RPMI7951 (cell line): Measurements from ENCODE around the gene HMG20A. TPM values are rescaled to one million over a fixed set of nuclear protein-coding genes. Genes with fewer than 3 reads are reported as not detected.
A peak's percentile ranks its signal among the peaks of the same experiment; 100 is the strongest.
"Not testable (repeated sequence)": the region's sequence is repeated elsewhere in the genome, so short reads cannot be mapped to it uniquely, and the experiment has no call there.

Experiments used
- DNase-seq: peaks from one replicate; pipeline ENCODE4 v3.0.0-alpha.2; 2012; ENCODE audit warnings: low read depth
- total RNA-seq: library from RNA; depleted of rRNA; stranded (reverse); fragments of >200 nt; shearing (Covaris generic); gene quantifications from 2 replicates; pipeline ENCODE4 v1.2.3, GENCODE V29; 2014

Gene HMG20A
- total RNA-seq, 1 experiment from 2014 or later = 37.8 TPM

DNA sequence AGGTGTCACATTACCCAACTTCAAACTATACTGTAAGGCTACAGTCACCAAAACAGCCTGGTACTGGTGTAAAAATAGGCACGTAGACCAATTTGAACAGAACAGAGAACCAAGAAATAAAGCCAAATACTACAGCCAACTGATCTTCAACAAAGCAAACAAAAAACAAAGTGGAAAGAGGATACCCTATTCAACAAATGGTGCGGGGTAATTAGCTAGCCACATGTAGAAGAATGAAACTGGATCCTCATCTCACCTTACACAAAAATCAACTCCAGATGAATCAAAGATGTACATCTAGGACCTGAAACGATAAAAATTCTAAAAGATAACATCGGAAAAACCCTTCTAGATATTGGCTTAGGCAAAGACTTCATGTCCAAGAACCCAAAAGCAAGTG is 13.8 kb upstream of the HMG20A start:
- DNase-seq = no peak

DNA sequence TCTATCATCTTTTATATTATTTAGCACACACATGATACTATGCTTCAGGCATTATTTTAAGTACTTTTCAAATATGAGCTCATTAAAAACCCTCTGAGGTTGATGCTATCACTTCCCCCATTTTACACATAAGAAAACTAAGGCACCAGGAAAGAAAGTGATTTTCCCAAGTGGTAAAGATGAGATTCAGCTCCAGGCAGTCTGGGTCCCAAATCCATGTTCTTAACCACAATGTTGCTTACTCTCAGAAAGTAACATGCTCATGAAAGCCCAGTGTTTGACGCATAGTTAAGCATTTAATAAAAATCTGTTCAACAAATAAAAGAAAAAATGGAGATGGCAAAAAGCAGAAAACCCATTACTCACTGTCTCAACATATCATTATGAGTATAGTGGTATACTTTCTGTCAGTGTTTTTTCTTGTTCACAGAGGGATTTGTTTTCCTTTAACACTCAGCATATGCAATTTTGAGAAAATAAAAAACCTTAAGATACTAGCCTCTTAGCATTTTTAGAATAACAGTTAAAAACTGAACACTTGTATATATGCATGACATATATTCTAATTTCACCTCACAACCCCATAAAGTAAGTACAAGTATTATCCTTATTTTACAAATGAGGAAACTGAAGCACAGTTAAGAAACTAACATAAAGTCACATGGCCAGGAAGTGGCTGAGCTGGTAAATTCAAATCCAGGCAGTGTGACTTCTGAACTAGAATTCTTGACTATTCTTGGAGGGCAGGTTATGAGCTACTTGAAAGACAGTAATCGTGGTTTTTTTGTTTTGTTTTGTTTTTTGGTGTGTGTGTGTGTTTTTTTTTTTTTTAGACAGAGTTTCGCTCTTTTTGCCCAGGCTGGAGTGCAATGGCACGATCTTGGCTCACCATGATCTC is 11.2 kb upstream of the HMG20A start:
- no peak for DNase-seq

DNA sequence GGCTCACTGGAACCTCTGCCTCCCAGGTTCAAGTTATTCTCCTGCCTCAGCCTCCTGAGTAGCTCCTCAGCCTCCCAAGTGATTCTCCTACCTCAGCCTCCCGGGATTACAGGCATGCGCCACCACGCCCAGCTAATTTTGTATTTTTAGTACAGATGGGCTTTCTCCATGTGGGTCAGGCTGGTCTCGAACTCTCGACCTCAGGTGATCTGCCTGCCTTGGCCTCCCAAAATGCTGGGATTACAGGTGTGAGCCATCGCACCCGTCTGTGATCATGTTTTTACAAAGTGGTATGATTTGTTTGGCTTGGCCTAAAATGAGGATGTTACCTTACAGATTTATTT is 10.6 kb upstream of the HMG20A start:
- not testable (repeated sequence) for DNase-seq

DNA sequence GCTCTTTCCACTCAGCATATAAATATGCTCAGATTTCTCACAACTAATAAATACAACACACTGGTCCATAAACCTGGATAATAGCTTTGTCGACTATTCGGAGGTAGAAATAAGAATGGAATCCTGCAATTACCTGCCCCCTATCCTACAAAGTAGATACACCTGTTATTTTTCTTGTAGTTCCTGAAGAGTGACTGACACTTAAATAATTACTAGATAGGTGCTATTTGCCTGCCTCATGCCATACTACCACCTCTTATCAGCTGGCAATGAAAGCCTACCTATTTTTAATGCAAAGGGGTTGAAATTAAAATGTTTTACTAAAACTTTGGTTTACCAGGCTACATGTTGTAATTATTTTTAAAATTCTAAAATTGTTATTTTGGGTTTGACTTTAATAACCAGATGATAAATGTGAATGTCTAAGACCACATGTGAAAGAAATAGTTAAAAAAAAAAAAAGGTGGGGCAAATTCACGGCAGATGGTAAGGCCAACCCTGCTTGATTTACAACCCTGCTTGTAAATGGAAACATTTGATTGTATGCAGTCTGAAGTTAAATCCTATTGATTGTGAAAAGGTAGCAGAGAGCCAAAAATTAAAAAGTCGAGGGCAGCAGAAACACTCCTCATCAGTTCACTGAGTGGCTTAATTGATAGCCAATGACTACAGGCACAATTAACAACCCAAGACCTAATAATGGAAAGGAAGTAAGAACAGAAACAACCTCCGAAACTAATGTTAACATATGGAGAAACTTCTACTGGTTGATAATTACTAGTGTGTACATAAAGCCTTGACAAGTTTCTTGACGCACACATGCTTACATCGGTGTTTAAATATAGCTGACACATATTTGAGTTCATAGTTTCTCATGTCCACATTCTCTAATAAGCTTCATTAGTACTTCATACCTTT is 9.7 kb upstream of the HMG20A start:
- no peak for DNase-seq

DNA sequence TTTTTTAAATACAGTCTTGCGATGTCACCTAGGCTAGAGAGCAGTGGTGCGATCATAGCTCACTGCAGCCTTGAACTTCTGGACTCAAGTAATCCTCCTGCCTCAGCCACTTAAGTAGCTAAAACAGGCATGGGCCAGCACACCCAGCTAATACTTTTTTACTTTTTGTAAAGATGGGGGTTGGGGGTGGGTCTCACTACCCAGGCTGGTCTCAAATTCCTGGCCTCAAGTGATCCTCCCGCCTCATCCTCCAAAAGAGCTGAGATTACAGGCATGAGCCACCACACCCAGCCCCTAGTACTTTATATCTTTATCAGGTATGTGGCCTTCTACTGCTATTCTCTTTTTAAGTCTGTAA is 9.1 kb upstream of the HMG20A start:
- no peak for DNase-seq

DNA sequence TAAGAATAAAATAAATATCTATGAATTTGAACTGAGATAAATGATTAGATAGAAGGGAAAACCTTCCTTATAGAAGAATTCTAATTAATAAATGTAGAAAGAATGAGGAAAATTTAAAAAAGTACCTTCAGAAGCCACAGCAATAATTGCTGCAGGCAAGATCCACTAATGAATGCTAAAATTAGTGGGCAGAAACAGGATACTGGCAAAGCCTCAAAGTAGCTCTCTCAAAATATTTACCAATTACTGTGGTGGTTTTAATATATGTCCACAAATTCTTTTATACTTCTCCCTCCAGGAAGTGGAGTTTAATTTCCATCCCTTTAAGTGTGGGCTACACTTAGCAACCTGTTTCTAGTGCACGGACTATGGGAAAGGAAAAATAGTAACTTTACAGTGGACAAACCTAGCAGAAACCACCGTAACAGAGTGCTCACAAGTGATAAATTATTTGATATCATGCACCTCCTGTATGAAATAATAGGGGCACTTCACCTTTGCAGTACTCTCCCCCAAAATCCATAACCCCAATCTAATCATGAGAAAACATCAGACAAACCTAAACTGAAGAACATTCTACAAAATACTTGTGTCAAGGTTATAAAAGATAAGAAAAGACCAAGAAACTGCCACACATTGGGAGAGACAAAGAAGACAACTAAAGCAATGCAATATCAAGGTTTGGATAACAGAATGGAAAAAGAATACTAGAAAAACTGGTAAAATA is 7.6 kb upstream of the HMG20A start:
- DNase-seq = no peak

DNA sequence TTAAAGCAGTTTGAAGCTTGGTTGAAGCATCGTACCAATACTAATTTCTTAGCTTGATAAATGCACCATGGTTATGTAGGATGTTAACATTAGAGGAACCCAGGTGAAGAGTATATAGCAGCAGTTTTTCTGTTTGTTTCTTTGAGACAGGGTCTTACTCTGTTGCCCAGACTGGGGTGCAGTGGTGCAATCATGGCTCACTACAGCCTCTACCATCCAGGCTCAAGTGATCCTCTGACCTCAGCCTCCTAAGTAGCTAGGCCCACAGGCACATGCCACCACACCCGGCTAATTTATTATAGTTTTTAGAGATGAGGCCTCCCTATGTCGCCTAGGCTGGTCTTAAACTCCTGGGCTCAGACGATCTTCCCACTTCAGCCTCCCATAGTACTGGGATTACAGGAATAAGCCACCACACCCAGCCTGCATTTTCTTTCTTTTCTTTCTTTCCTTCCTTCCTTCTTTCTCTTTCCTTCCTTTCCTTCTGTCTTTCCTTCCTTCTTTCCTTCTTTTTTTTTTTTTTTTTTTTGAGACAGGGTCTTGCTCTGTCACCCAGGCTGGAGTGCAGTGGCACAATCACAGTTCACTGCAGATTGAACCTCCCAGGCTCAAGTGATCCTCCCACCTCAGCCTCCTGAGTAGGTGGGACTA is 6.9 kb upstream of the HMG20A start:
- DNase-seq = no peak

DNA sequence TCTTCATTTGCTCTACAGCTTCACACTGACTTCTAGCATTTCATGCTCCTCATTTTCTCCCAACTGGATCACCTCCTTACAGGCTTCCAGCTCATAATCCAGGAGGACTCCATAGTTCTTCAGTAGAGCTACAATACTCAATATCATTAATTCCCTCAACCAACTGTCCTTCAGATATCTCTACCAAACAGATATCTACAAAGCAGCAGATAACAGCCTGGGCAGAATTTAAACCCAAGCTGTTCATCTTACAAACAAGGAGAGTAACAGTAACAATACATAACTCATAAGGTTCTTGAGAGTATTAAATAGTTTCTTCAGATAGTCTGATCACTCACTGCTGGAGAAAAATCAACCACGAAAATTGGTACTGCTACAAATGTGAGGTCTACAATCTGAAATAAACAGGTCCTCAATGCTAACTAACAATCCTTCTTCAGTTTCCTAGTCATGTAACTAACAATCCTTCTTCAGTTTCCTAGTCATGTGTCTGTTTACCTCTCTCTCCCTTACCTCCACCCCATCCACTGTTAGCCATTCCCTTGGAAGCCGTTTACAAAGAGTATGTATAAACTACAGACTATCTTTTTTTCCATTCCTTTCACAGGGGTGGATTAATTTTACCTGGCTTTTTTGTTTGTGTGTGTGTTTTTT is 5.8 kb upstream of the HMG20A start:
- DNase-seq = no peak

DNA sequence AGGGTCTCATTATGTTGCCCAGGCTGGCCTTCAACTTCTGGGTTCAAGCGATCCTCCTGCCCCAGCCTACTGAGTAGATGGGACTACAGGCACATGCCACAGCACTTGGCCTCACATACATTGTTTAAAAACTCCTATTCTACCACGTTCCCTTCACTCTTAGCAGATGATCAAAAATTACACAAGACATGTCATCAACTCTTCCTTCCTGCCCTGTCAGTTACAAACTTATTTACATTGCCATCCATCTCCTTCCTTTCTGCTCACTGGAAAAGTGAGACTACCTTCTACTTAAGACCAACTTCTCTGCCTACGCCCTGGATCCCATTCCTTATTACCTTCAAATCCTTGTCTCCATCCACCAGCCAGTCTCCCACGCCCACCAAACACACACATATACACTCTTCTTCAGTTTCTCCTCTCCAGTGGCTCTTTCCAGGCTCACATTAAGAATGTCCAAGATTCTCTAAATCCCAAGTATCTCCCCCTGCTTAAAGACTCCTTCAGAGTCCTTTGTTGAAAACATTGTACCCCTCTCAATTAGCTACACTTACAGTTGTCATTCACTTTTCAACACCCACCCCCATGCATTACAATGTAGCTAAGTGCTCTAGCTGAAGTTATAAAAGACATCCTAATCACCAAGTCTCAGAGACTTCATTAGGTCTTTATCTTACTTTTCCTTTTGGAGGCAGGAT is 5.1 kb upstream of the HMG20A start:
- DNase-seq = no peak

DNA sequence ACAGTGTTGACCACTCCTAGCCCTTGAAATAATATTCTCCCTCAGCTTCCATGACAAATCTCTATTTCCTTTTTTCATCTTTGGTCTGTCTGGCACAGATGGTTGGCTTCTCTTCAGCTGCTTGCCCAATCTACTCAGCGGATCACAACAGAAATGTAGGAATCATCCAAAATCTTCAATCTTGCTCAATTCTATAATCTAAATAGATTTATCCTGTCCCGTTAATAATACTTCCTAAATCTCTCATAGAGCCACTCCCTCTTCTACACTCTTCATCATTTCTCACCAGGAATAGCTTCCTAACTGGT is 4.6 kb upstream of the HMG20A start:
- DNase-seq = peak; percentile 22

DNA sequence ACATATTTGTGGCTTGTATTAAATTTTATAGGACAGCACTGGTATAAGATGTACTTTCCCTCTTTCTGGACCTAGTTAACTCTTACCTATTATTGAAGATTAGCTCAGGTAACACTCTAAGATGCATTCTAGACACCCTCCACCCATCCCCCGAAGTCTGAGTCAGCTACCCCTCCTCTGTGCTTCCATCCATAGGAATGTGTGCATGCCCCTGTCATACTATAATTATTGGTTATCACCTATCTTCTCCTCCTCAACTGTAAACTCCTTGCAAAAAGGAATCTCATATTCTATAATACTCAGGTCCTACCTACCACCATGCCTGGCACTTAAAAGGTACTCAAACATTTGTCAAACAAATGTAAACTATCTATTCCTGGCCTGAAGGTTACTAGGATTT is 3.7 kb upstream of the HMG20A start:
- no peak for DNase-seq

DNA sequence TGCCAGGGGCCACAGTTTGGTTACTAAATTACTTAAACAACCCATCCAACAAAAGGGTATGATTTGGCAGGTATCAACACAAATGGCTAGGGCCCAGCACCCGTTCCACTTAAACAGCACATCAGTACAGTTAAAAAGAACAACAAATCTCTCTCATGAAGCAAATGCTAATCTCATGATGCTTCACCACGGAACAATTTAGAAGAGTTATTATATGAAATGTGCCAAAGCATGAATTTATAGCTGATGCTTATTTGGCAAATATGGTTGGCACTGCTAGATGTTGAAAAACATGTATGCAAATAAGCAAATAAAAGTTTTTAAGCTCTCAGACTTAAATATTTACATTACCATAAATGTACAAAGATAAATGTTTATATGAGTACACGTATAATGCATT is 3.1 kb upstream of the HMG20A start:
- no peak for DNase-seq

DNA sequence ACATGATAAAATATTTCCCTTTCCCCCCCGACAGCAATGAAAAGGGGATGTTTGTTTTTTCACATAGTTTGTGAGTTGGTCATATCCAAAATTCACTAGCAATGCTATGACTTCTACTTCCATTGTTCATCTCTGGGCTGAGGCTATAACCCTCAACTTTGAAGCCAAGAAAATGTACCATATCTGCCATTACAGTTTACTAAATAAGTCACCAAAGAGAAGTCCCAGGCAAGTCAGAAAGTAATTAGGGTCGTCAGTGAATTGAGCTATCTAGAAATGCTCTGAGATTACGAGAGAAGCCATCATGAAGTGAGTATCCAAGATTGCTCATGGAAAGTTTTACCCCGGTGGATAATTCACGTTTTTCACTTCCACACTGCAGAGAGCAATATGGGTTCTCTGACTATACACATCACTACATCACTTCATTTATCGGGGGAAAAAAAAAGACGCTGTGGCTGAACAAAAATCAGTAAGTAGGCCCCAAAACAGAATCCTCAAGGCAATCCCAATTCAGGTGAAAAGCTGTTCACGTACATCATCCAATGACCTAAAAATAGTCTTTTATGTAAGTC is 2.2 kb upstream of the HMG20A start:
- DNase-seq = peak; percentile 21

DNA sequence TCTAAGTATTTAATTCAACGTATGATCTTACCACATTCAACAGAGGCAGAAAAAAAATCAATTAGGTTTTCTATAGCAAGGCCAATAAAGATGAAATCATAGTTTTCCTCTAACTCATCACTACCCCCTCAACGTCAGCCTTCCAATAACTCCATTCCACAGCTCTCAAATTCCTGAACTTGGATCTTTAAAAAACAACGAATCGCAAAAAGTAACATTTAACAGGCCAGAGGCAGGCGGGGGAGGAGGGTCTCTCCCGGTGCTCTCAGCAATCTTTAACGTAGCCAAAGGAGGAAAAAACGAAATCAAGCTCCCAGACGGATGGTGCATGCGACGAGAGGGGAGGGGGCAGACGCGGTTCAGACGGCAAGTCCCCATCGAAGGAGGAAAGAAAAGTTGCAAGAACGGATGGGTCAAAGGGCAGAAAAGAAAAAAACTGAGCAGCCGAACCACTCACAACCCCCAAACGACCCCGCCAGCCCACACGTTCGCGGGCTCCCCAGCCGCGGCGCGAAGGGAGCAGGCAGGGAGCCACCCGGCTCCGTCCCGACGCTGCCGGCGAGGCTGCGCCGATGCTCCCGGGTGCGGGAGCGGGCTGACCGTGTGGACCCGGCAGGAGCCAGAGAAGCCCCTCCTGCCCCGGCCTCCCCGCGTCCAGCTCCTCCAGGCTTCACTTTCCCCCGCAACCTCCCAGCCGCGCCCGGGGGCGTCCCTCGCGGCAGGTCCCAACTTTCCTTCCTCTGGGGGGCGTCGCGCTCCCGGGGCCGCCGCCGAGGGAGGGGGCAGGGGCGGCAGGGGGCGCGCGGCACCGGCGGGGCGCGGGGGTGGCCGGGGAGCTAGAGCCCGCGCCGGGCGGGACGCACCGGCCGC is 1.5 kb upstream of the HMG20A start:
- peak; percentile 15 for DNase-seq

DNA sequence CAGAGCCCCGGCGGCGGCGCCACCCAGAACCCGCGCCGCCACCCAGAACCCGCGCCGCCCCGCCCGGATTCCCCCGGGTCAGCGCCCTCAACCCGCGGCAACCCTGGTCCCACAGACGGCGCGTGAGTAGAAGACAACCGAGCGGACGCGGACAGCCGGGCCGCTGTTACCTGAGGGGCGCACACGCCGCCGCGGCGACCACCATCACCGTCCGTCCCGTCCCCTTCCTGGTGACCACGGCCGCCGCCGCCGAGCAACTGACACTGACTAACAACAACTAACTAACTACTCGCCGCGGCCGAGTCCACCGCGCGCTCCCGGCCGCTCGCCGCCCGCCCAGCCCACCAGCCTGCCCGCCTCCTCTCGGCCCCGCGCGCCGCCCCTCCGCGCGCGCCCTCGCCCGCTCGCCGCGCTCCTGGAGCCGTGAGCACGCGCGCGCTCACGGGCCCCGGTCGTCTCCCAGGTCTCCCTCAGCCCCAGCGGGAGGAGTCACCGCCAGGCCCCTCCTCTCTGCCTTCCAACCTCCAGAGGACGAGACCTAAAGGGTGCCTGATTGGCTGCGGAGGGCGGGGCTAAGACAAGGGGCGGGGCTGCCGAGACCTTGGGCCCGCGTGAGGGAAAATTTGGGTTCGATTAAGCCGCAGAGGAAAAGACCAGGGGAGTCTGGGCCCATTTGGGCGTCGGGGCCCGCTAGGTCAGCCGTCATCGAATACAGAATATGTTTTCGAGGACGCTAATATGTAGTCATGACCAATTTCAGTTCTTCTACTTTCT is 665 bp upstream of the HMG20A start, which contains the start of gene PEAK1:
TSS of gene PEAK1 (minus strand) at position 269 of the 774 bp plus-strand sequence. CDS start 238,178 bp downstream, outside the sequence.
- peak; percentile 99 for DNase-seq

DNA sequence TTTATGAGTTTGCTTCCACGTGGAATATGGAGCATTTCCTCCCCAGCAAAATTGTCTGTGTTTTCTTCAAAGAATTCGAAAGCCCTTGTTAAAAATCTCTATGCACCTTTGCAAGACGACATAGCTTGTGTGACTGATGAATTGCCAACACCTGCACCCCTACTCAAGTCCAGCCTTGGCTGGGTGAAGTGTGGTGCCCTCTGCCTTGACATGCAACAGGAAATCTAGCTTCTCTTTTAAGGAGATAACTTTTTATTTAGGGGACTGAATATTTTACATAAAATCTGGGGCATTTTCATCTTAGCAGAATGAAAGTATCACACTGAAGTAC is 647 bp downstream of the HMG20A start:
- DNase-seq = no peak

DNA sequence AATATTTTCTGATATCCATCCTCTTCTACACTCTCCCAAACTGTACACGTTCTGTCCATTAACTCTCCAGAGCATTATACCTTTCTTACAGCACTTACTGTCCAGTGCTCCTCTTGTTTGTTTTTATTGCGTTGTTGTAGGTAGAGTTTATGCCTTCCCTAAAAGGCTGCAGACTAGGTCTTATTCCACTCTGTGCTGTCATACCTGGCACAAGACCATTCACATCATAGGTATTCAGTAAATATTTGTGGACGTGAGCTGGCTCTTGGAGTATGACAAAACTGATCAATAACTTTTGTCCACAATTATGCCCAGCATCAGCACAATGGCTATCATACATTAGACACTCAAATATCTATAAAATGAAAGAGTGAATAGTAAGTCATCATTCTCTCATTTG is 4.4 kb downstream of the HMG20A start:
- no peak for DNase-seq

DNA sequence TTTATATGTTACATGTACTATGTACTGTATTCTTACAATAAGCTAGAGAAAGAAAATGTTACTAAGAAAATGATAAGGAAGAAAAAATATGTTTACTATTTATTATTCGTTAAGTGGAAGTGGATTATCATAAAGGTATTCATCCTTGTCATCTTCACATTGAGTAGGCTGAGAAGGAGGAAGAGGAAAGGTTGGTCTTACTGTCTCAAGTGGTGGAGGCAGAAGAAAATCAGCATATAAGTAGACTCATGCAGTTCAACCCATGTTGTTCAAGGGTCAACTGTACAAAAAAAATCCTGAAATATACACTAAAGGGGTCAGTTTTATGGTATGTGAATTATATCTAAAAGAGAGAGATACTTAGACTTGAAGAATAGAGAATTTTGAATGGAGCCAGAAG is 5.7 kb downstream of the HMG20A start:
- no peak for DNase-seq

DNA sequence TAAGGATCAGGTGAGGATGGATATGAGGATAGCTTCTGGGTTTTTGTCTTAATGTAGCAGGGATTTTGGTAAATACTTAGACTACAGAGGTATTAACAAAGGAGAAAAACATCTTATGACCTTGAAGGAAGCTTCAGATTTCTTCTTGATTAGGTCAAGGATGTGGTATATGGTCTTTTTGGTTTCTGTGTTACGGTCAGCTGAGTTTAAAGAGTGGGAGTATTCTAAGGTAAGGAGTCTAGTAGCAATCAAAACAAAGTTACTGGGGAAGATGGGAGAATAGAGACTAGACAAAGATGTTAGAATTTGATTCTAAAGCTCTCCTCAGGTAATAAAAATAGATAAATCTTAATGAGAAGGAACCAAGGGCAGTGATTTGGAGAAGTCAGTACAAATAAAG is 6.2 kb downstream of the HMG20A start:
- DNase-seq = no peak
